ENCODE results near the gene MARCHF10.
"Not testable (repeated sequence)": the region's sequence is repeated elsewhere in the genome, so short reads cannot be mapped to it uniquely, and the experiment has no call there.

Gene MARCHF10

DNA sequence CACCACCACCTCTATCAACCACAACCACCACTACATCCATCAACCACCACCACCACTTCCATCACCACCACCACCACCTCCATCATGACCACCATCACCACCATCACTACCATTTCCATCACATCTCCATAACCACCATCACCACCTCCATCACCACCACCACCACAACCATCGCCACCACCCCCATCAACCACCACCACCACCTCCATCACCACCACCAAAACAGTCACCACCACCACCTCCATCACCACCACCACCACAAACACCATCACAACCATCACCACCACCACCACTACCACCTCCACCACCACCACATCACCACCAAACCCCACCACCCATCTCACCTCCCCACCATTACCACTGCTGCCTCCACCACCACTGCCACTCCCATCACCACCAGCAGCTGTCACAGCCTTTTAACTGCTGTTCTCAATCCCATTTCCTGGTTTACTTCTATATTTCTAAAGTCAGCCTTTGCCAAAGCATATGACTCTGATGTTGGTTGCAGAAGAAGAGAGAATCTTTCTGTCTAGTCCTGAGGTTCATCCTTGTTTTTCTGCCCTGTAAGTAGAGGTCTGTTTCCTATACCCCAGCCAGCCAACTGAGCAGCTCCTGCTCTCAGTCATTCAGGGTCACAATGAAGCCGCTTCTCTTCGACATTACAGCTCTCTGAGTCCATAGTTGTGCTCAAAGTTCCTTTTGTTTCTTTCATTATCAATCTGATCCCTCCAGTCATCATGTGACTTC is 14.0 kb downstream of the MARCHF10 start:
- DNase-seq (ENCODE audit: low read depth, low spot score), result no peak
- no peak overlapping the region for H3K4me3 ChIP-seq (ENCODE audit: low read length)

DNA sequence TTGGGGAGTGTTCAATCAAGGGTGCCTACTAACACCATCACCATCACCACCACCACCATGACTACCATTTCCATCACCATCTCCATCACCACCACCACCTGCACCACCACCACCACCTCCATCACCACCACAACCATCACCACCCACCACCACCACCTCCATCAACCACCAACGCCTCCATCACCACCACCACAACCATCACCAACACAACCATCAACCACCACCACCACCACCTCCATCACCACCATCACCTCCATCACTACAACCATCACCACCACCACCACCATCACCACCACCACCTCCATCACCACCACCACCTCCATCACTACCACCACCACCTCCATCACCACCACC is 15.7 kb downstream of the MARCHF10 start:
- no peak overlapping the region for H3K4me3 ChIP-seq (ENCODE audit: low read length)
- DNase-seq (ENCODE audit: low read depth, low spot score), result no peak

DNA sequence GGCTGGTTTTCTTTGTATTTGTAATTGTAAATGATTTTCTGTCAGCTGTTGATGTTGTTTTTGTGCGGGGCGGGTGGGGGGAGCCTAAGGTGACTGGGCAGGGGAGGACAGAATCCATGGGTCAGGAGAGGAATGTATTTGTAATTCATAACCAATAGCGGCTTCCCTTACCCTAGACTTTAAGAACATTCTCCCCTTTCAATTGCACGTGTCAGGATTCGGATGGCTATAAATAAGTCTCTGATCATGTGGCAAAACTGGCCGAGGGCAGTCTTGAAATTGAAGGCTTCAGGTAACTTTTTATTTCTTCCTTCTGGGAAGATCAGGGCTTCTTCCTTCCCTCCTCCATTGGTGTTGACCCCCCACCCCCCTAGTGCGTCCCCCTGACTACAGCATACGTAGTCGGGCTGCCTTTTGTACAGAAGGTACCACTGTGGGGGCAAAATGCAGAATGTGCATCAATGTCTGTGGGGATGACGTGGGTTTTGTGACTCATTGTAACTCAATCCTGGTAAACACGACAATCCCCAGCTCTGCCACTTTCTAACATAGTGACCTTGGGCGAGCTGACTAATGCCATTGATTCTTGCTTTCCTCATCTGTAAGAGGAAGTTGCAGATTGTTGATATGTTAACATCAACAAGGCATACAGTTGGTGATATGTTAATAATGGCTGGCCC is 16.2 kb downstream of the MARCHF10 start:
- no peak for DNase-seq (ENCODE audit: low read depth, low spot score)

DNA sequence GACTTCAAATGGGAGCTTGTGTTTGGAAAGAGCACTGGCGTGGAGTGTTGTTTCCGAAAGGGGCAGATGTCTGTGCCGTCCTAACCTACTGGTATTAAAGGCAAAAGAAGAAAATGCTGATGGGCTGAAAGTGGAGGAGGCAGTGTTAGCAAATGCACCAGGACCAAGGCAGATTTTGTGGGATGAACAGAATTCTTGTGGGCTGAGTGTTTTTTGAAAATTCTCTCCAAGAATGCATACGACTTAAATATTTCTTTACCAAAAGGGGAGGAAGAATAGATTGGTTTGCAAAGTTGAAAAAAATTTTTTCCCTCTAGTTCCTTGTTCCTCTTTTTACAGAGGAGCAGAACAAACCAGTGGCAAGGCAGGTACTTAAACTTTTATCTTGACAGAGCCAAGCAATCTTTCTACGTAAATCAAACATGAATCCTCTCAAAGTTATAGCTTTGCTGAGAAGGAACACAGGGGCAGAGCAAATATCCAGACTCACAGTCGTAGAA is 16.8 kb downstream of the MARCHF10 start:
- DNase-seq (ENCODE audit: low read depth, low spot score), result no peak

More for the DNA sequence above, 16.2 kb downstream of the MARCHF10 start:
- no peak overlapping the region for H3K4me3 ChIP-seq (ENCODE audit: low read length)

DNA sequence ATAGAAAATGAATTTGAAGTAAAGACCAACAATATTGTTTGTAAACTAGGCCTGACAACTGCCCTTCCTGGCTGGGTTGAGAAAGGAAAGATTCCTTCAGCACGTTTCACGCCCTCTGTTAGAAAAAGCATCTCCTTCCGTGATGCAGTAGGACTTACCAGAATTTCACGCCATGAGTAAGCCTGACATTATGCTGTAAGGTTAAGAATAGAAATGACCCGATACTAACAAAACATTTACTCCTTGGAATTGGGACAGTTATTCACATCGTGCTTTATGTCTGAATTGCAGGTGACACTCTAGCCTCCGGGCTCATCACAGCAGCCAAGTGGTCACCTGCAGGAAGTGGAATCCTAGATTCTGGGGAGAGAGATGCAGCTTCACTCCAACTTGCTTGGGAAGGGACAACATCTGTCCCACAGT is 17.5 kb downstream of the MARCHF10 start:
- H3K4me3 ChIP-seq (ENCODE audit: low read length), result no peak overlapping the region
- DNase-seq (ENCODE audit: low read depth, low spot score), result no peak

More for the DNA sequence above, 16.8 kb downstream of the MARCHF10 start:
- no peak overlapping the region for H3K4me3 ChIP-seq (ENCODE audit: low read length)

DNA sequence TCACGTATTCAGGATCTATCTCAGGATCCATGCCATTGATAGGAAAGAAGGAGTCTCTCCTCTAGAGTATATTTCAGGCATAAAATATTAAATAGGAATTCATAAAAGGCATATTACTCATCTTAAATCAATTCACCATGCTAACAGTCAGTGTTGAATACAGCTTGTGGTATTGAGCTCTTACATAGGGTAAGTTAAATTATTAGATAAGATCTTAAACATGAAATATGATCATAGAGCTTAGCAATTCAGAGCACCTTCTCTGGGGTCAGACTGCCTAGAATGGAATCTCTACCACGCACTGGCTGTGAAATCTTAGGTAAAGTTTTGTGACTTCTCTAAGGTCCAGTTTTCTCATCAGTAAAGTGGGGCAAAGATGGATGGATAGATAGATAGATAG is 20.7 kb downstream of the MARCHF10 start:
- no peak overlapping the region for H3K4me3 ChIP-seq (ENCODE audit: low read length)
- DNase-seq (ENCODE audit: low read depth, low spot score), result no peak

DNA sequence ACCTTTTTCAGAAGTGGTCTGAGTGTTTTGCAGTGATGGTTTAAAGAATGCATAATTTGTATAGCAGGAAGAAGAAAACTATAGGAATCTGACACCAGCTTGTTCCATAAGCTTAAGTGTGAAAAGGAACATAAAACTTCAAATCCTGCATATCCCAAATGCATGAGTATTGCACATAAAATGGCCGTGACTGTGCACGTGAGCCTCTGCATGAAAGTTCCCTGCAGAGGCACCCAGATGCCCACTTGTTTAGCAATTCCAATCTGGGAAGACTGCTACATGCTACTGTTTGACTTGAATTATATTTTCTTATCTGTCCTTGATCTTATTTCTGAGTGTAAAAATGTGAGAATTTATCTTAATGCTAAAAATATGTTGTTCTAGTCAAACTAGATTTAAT is 21.5 kb downstream of the MARCHF10 start:
- DNase-seq (ENCODE audit: low read depth, low spot score), result no peak
- H3K4me3 ChIP-seq (ENCODE audit: low read length), result no peak overlapping the region

DNA sequence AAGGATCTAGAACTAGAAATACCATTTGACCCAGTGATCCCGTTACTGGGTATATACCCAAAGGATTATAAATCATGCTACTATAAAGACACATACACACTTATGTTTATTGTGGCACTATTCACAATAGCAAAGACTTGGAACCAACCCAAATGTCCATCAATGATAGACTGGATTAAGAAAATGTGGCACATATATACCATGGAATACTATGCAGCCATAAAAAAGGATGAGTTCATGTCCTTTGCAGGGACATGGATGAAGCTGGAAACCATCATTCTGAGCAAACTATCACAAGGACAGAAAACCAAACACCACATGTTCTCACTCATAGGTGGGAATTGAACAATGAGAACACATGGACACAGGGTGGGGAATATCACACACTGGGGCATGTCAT is 22.1 kb downstream of the MARCHF10 start:
- H3K4me3 ChIP-seq (ENCODE audit: low read length), result not testable (repeated sequence)

DNA sequence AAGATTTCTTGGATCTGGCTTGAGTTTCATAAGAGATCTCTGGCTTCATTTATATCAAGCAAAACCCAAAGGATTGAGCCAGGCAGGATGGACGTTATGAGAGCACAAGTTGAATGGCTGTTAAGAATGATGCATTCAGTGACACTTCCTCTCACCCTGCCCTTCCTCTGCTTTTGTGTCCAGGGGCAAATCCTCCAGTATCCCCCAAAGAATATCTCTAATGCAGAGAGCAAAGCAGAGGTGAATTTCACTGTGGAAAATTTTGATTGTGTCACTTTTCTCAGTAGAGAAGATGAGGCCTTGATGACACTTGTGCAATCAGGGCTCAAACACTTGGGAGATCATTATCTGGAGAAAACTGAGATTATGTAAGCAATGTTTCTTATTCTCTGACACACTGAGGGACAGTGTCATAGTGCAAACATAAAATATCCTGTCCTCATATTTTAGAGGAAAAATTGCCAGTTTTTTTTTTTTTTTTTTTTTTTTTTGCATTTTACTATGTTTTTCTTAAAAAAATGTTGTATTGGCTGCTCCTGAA is 25.3 kb downstream of the MARCHF10 start:
- H3K4me3 ChIP-seq (ENCODE audit: low read length), result no peak overlapping the region
- DNase-seq (ENCODE audit: low read depth, low spot score), result no peak

More for the DNA sequence above, 22.1 kb downstream of the MARCHF10 start:
- not testable (repeated sequence) for DNase-seq (ENCODE audit: low read depth, low spot score)

DNA sequence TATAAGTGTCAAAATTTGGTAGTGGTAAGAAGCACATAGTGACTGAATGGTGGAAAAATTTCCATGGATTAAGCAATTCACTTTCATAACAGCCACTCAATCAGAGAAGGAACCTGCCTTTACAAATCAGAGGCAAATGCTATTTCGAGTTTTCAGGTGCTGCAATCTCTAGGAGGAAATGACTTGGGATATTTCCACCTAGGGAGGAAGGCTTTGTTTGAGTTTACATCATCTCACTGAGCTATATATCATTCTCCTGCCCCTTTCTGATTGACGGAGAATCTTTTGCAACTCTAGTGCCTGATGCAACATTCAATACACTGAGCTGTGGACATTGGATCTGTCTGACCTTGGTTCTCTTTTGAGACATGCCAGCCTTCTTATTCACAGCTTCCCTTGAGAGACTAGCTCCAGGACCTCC is 26.3 kb downstream of the MARCHF10 start:
- H3K4me3 ChIP-seq (ENCODE audit: low read length), result no peak overlapping the region
- no peak for DNase-seq (ENCODE audit: low read depth, low spot score)

DNA sequence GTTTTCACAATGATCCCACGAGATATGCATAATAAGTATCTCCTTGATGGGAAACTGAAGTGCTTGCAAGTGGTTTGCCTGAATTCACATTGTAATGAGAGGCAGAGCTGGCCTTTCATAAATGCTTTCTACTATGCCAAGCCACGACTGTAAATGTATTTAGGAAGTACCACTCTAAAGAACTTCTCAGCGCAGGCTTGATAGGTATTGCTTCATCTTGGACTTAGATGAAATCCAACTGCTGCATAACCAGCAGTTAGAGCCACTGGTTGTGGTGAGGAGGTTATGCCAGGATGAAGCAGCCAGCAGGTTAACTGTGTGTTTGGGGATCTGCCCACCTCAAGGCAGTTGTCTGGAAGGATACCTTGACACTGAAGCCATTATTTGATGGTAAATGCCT is 26.8 kb downstream of the MARCHF10 start:
- no peak for DNase-seq (ENCODE audit: low read depth, low spot score)
- H3K4me3 ChIP-seq (ENCODE audit: low read length), result no peak overlapping the region

DNA sequence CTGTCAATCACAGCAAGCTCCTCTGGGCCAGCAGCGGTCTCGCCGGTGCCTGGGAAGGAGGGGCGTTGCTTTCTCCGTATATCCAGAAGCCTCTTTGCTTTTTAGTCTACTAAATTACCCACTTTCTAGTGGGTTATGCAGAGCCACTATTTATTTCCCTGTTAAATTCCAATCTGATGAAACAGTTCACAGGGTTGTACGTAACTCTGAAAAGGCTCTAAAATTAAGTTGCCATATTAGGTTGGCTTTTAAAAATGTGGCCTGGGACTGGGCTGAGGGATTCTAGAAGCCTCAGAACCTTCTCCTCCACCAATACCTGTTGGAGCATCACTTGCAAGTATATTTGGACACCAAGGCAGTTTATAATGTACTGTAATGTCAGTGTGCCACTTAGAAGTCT is 27.2 kb downstream of the MARCHF10 start:
- no peak overlapping the region for H3K4me3 ChIP-seq (ENCODE audit: low read length)
- DNase-seq (ENCODE audit: low read depth, low spot score), result no peak

DNA sequence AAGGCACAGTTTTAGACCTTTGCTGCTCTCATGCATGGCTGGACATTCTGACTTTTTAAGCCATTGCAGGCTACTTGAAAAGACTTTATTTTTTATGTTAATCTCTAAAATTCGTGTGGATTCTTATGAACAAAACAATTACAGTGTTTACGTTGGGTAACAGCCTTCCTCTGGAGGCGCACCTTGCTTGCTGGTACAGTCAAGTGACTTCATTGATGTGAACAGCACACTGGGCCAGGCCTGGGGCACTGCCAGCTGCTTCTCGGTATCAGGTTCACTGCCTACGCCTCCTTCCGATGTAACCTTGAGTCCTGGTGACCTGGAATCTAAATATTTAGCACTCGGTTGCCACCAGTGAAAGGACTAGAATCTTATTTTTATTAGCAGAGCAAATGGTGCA is 27.8 kb downstream of the MARCHF10 start:
- no peak for DNase-seq (ENCODE audit: low read depth, low spot score)
- H3K4me3 ChIP-seq (ENCODE audit: low read length), result no peak overlapping the region

DNA sequence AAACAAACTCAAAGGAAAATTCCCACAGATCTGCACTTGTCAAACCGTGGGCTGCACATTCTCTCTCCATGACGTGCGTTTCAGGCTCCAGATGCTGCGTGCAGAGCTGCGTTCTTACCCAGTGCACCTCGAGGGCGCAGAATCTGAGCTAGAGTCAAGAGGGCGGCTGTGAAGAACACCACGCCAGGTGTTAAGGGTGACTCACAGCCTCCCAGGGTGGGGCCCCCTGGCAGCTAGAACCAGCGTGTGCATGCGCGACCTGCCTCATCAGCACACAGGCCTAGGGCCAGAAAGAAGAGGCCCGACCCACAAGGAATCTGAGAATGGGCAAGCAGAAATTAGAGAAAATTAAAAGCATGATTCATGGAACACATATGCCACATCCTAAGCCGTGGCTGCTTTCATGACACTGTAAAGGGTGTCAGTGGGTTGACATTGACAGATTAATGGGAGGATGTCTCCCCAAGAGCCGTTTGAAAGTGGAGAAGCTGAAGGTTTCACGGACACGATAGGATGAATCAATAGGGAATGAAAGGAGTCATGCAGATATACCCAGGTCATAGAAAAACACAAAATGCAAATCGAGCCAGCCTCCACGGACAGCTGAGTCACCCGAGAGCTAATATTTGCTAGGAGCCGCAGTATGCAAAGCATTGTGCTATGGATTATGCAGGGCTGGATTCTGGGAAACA is 29.0 kb downstream of the MARCHF10 start:
- no peak overlapping the region for H3K4me3 ChIP-seq (ENCODE audit: low read length)
- DNase-seq (ENCODE audit: low read depth, low spot score), result no peak

DNA sequence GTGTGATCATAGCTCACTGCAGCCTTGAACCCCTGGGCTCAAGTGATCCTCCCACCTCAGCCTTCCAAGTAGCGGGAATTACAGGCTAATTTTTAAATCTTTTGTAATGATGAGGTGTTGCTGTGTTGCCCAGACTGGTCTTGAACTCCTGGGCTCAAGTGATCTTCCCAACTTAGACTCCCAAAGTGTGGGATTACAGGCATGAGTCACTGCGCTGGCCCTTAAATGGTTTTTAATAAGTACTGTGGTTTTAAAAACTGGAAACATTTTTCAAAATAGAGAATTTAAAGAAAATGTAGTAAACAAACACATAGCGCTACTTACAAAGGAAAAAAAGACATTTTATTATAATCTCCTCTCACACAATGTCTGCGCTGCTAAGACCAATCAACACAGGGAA is 32.2 kb downstream of the MARCHF10 start:
- no peak overlapping the region for H3K4me3 ChIP-seq (ENCODE audit: low read length)
- DNase-seq (ENCODE audit: low read depth, low spot score), result no peak

DNA sequence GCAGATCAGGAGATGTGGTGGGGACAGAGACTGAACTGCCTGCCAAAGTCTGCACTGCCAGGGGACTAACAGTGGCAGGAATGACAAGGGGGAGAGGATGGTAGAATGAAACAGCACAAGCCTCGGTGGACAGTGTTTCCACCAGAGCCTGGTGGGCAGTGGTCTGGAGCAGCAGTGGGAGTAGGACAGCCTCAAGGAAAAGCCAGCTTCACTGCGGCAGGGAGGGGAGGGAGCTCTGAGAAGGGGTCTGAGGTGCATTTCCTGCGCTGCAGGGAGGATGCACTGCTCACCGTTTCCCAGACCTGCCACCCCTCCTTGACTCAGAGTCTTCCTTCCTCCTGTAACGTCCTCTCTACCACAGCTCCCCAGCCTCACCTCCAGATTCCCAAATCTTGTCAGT is 33.8 kb downstream of the MARCHF10 start:
- H3K4me3 ChIP-seq (ENCODE audit: low read length), result no peak overlapping the region
- DNase-seq (ENCODE audit: low read depth, low spot score), result no peak

DNA sequence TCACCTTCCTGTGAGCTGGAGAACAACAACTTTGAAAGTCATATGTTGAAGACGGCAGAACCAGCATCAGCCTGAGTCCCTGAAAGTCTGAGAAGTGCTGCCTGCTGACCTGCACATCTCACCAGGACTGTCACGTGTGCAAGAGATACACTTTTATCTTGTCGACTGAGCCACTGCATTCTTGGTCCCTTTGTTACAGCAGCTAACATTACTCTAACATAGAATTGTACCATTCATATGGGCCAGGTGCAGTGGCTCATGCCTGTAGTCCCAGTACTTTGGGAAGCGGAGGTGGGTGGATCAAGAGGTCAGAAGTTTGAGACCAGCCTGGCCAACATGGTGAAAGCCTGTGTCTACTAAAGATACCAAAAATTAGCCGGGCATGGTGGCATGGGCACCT is 40.1 kb downstream of the MARCHF10 start:
- H3K4me3 ChIP-seq (ENCODE audit: low read length), result no peak overlapping the region
- DNase-seq (ENCODE audit: low read depth, low spot score), result no peak

DNA sequence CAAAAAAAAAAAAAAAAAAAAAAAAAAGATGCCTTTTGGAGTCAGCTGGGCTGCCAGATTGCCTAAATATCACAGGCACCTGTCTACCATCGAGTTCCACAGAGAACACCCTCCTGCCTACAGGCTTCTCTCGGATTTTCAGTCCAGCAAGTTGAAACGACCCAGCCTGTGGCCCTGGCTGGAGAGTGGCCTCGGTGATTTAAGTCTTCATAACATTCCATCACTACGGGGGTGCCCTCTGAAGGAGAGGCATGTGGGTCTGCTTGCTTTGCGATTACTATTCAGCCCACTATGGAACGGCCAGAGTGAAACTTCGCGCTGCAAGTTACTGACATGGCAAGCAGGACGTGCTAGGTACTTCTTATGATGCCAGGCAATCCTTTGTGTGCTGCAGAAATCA is 42.8 kb downstream of the MARCHF10 start:
- no peak for DNase-seq (ENCODE audit: low read depth, low spot score)
- H3K4me3 ChIP-seq (ENCODE audit: low read length), result no peak overlapping the region

DNA sequence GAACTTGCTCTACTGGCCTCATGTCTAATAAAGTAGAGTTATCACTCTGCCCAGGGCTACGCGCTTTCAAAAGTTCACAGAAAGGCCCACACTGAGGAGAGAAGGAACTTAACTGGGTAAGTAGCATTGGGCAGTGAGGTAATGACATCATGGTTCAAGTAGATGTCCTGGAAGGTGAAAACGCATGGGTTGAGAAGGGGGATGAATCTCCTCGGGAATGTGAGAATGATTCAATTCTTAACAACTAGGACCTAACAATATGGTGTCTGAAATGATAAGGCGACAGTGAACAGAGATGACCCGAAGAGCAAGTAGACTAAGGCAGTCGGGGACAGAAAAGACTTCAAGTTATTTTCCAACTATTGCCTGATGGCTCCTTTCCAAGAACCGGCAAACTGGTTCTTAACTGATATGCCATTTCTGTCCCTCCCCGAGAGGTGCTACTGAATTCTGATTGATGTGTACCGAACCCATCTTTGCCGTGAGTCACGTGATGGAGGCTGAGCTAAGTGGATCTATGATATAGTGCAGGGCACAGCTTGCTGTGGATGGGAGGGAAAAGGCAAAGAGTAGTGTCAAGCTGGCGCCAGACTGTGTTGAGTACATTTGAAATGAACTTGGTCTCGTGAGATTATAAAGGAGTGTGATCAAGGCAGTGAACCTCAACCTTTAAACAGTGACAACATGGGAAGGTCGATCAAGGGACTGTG is 44.1 kb downstream of the MARCHF10 start:
- H3K4me3 ChIP-seq (ENCODE audit: low read length), result no peak overlapping the region
- DNase-seq (ENCODE audit: low read depth, low spot score), result no peak

Measured in Jurkat, Clone E6-1 (cell line).